ENCODE measurements around the gene SORL1-AS1.

Gene SORL1-AS1

GRCh38 chr11:121488170-121488569 is 35.4 kb upstream of the SORL1-AS1 start:
- Histone ChIP-seq H3K27me3 (ENCODE audit: insufficient read depth, low read length) (no peaks in the 10 kb centered on the region), H2BK12ac (ENCODE audit: low read length) (no peak overlapping the region), H3K4me2 (ENCODE audit: low read length) (no peak overlapping the region), H4K12ac (ENCODE audit: low read depth, low read length) (no peak overlapping the region), H3K9me3 (ENCODE audit: insufficient read depth, low read depth, low read length) (no peaks in the 10 kb centered on the region), H3K14ac (ENCODE audit: low read length) (no peak overlapping the region), H2BK5ac (ENCODE audit: low read depth, low read length, poor library complexity) (no peak overlapping the region), H3K36me3 (ENCODE audit: control insufficient read depth in 1 of 2, insufficient read depth in 2 of 2, low read length in 2 of 2) (peaks cover 0 to 3% of the 10 kb centered on the region in 2 experiments), H3K79me1 (ENCODE audit: low read length) (no peaks in the 10 kb centered on the region), H3K4ac (ENCODE audit: low read depth, low read length) (no peak overlapping the region), H3K23ac (ENCODE audit: low read length) (no peak overlapping the region), H3K79me2 (ENCODE audit: control insufficient read depth, insufficient read depth, low read length, poor library complexity) (no peaks in the 10 kb centered on the region), H3K18ac (ENCODE audit: low read length) (no peak overlapping the region), H4K8ac (ENCODE audit: low read depth, low read length) (no peak overlapping the region), H2AFZ (ENCODE audit: insufficient read depth, low read length, poor library complexity) (no peak overlapping the region), H4K91ac (ENCODE audit: low read depth, low read length) (no peak overlapping the region), H3K27ac (ENCODE audit: low read depth, low read length) (no peak overlapping the region), H3K9ac (ENCODE audit: low read length) (no peak overlapping the region), H3K4me1 (ENCODE audit: control insufficient read depth in 1 of 2, insufficient read depth in 2 of 2, low read length in 2 of 2) (peaks cover 0 to 3% of the 10 kb centered on the region in 2 experiments), H2BK120ac (ENCODE audit: insufficient read depth, low read length, poor library complexity) (peak overlapping the region; percentile 49), H3K4me3 (ENCODE audit: low read depth, low read length) (no peak overlapping the region), H2AK5ac (ENCODE audit: low read length) (no peak overlapping the region)
- WGBS (ENCODE audit: extremely low coverage, insufficient coverage, insufficient read length), result no CpG with 5 or more reads among the region's 2 CpGs
- DNase-seq, result no peak

GRCh38 chr11:121487191-121487590 is 34.4 kb upstream of the SORL1-AS1 start:
- Histone ChIP-seq H4K91ac (ENCODE audit: low read depth, low read length) (no peak overlapping the region), H3K79me2 (ENCODE audit: control insufficient read depth, insufficient read depth, low read length, poor library complexity) (no peaks in the 10 kb centered on the region), H3K9me3 (ENCODE audit: insufficient read depth, low read depth, low read length) (no peaks in the 10 kb centered on the region), H2AFZ (ENCODE audit: insufficient read depth, low read length, poor library complexity) (no peak overlapping the region), H4K12ac (ENCODE audit: low read depth, low read length) (no peak overlapping the region), H3K4ac (ENCODE audit: low read depth, low read length) (no peak overlapping the region), H3K4me1 (ENCODE audit: control insufficient read depth in 1 of 2, insufficient read depth in 2 of 2, low read length in 2 of 2) (peaks cover 6 to 10% of the 10 kb centered on the region in 2 experiments), H3K79me1 (ENCODE audit: low read length) (peaks cover 5% of the 10 kb centered on the region), H3K27me3 (ENCODE audit: insufficient read depth, low read length) (no peaks in the 10 kb centered on the region), H3K23ac (ENCODE audit: low read length) (no peak overlapping the region), H3K9ac (ENCODE audit: low read length) (no peak overlapping the region), H2BK12ac (ENCODE audit: low read length) (no peak overlapping the region), H3K36me3 (ENCODE audit: control insufficient read depth in 1 of 2, insufficient read depth in 2 of 2, low read length in 2 of 2) (peaks cover 0 to 3% of the 10 kb centered on the region in 2 experiments), H4K8ac (ENCODE audit: low read depth, low read length) (no peak overlapping the region), H3K4me2 (ENCODE audit: low read length) (no peak overlapping the region), H2BK5ac (ENCODE audit: low read depth, low read length, poor library complexity) (no peak overlapping the region), H2AK5ac (ENCODE audit: low read length) (no peak overlapping the region), H3K27ac (ENCODE audit: low read depth, low read length) (no peak overlapping the region), H3K4me3 (ENCODE audit: low read depth, low read length) (no peak overlapping the region), H3K18ac (ENCODE audit: low read length) (no peak overlapping the region), H3K14ac (ENCODE audit: low read length) (no peak overlapping the region), H2BK120ac (ENCODE audit: insufficient read depth, low read length, poor library complexity) (no peak overlapping the region)
- WGBS (ENCODE audit: extremely low coverage, insufficient coverage, insufficient read length), result no CpG with 5 or more reads among the region's 6 CpGs
- DNase-seq, result no peak

- Histone ChIP-seq H2BK12ac (ENCODE audit: low read length) (no peak overlapping the region), H3K79me2 (ENCODE audit: control insufficient read depth, insufficient read depth, low read length, poor library complexity) (peaks cover 2% of the 10 kb centered on the region), H4K91ac (ENCODE audit: low read depth, low read length) (no peak overlapping the region), H4K12ac (ENCODE audit: low read depth, low read length) (no peak overlapping the region), H3K4ac (ENCODE audit: low read depth, low read length) (no peak overlapping the region), H3K9me3 (ENCODE audit: insufficient read depth, low read depth, low read length) (no peaks in the 10 kb centered on the region), H3K79me1 (ENCODE audit: low read length) (peaks cover 8% of the 10 kb centered on the region), H2BK5ac (ENCODE audit: low read depth, low read length, poor library complexity) (no peak overlapping the region), H3K27ac (ENCODE audit: low read depth, low read length) (no peak overlapping the region), H3K27me3 (ENCODE audit: insufficient read depth, low read length) (no peaks in the 10 kb centered on the region), H4K8ac (ENCODE audit: low read depth, low read length) (no peak overlapping the region), H3K4me1 (ENCODE audit: control insufficient read depth in 1 of 2, insufficient read depth in 2 of 2, low read length in 2 of 2) (peaks cover 10 to 15% of the 10 kb centered on the region in 2 experiments), H3K4me2 (ENCODE audit: low read length) (no peak overlapping the region), H2AFZ (ENCODE audit: insufficient read depth, low read length, poor library complexity) (no peak overlapping the region), H2BK120ac (ENCODE audit: insufficient read depth, low read length, poor library complexity) (no peak overlapping the region), H3K4me3 (ENCODE audit: low read depth, low read length) (no peak overlapping the region), H2AK5ac (ENCODE audit: low read length) (no peak overlapping the region), H3K14ac (ENCODE audit: low read length) (no peak overlapping the region), H3K18ac (ENCODE audit: low read length) (no peak overlapping the region), H3K36me3 (ENCODE audit: control insufficient read depth in 1 of 2, insufficient read depth in 2 of 2, low read length in 2 of 2) (peaks cover 0 to 3% of the 10 kb centered on the region in 2 experiments), H3K23ac (ENCODE audit: low read length) (no peak overlapping the region), H3K9ac (ENCODE audit: low read length) (no peak overlapping the region)
- WGBS (ENCODE audit: extremely low coverage, insufficient coverage, insufficient read length), result no CpG with 5 or more reads among the region's 5 CpGs
- DNase-seq, result peak in 1 of 2 donors; percentile 8
Observed at GRCh38 chr11:121486054-121486453, 33.3 kb upstream of the SORL1-AS1 start.

- peaks cover 2% of the 10 kb centered on the region for H3K79me2 ChIP-seq (ENCODE audit: control insufficient read depth, insufficient read depth, low read length, poor library complexity)
- H4K91ac ChIP-seq (ENCODE audit: low read depth, low read length), result no peak overlapping the region
- no peak overlapping the region for H3K4ac ChIP-seq (ENCODE audit: low read depth, low read length)
- no peak overlapping the region for H3K23ac ChIP-seq (ENCODE audit: low read length)
- no peak overlapping the region for H2BK5ac ChIP-seq (ENCODE audit: low read depth, low read length, poor library complexity)
- no peak overlapping the region for H3K4me3 ChIP-seq (ENCODE audit: low read depth, low read length)
- H3K9me3 ChIP-seq (ENCODE audit: insufficient read depth, low read depth, low read length), result no peaks in the 10 kb centered on the region
- no peaks in the 10 kb centered on the region for H3K27me3 ChIP-seq (ENCODE audit: insufficient read depth, low read length)
- H3K79me1 ChIP-seq (ENCODE audit: low read length), result peaks cover 8% of the 10 kb centered on the region
- H3K4me1 ChIP-seq (ENCODE audit: control insufficient read depth in 1 of 2, insufficient read depth in 2 of 2, low read length in 2 of 2), result peaks cover 10 to 15% of the 10 kb centered on the region in 2 experiments
- no peak overlapping the region for H3K27ac ChIP-seq (ENCODE audit: low read depth, low read length)
- H2BK12ac ChIP-seq (ENCODE audit: low read length), result no peak overlapping the region
- no peak overlapping the region for H2AFZ ChIP-seq (ENCODE audit: insufficient read depth, low read length, poor library complexity)
- no CpG with 5 or more reads among the region's 7 CpGs for WGBS (ENCODE audit: extremely low coverage, insufficient coverage, insufficient read length)
- no peak overlapping the region for H3K4me2 ChIP-seq (ENCODE audit: low read length)
- H2BK120ac ChIP-seq (ENCODE audit: insufficient read depth, low read length, poor library complexity), result no peak overlapping the region
- H4K8ac ChIP-seq (ENCODE audit: low read depth, low read length), result no peak overlapping the region
- no peak for DNase-seq
- no peak overlapping the region for H3K18ac ChIP-seq (ENCODE audit: low read length)
- no peak overlapping the region for H3K14ac ChIP-seq (ENCODE audit: low read length)
- peaks cover 0 to 3% of the 10 kb centered on the region in 2 experiments for H3K36me3 ChIP-seq (ENCODE audit: control insufficient read depth in 1 of 2, insufficient read depth in 2 of 2, low read length in 2 of 2)
- no peak overlapping the region for H4K12ac ChIP-seq (ENCODE audit: low read depth, low read length)
- no peak overlapping the region for H2AK5ac ChIP-seq (ENCODE audit: low read length)
- H3K9ac ChIP-seq (ENCODE audit: low read length), result no peak overlapping the region
Observed at GRCh38 chr11:121485216-121485615, 32.4 kb upstream of the SORL1-AS1 start.

Measured in trophoblast cell (in vitro differentiated cells and primary cell).